Omental fat pad (tissue), 4 donors: ENCODE data around the gene AMBRA1. TPM values are rescaled to one million over a fixed set of nuclear protein-coding genes. Genes with fewer than 3 reads are reported as not detected.
A peak's percentile ranks its signal among the peaks of the same experiment; 100 is the strongest.

Experiments
- ATAC-seq: fragments of 150-250 bp; one replicate; pipeline ENCODE4 v1.9.1; 2016; ENCODE audit warnings: mild to moderate bottlenecking, moderate library complexity; ENCODE audit not compliant: low FRiP score
- DNase-seq: peaks from one replicate; pipeline ENCODE4 v3.0.0-alpha.2; 2019; ENCODE audit warnings: low spot score
- CTCF ChIP-seq, 3 donors: fragments of 450-650 bp; IDR thresholded peaks; one replicate each; pipeline ENCODE4 v1.5.1; 2016 to 2017; ENCODE audit warnings: antibody characterized with exemption in 3 of 3, mild to moderate bottlenecking in 3 of 3, moderate library complexity in 2 of 3
- total RNA-seq, 4 donors: library from RNA; depleted of rRNA; stranded (reverse); fragments of >200 nt; gene quantifications; one replicate each; pipeline ENCODE4 v1.1.0, GENCODE V29; 2016

Gene AMBRA1
- total RNA-seq, 4 donors from 2014 or later: 19.2 to 41.0 (median 23.5) TPM

GRCh38 chr11:46493791-46494190, 100.0 kb downstream of the AMBRA1 start:
- ATAC-seq: no peak
- TF ChIP-seq CTCF (IDR thresholded peaks at IDR 0.05): no peak
- DNase-seq: no peak

GRCh38 chr11:46492532-46492931, 101.3 kb downstream of the AMBRA1 start:
- ATAC-seq (no peak), DNase-seq (no peak)
- TF ChIP-seq CTCF (IDR thresholded peaks at IDR 0.05): no peak

GRCh38 chr11:46491661-46492330, 102.0 kb downstream of the AMBRA1 start:
- ATAC-seq: no peak
- no peak for DNase-seq
- no peak for TF ChIP-seq CTCF (IDR thresholded peaks at IDR 0.05)

GRCh38 chr11:46490666-46491065, 103.2 kb downstream of the AMBRA1 start:
- no peak for DNase-seq
- TF ChIP-seq CTCF (IDR thresholded peaks at IDR 0.05): no peak
- no peak for ATAC-seq

- ATAC-seq (peak; percentile 45), DNase-seq (no peak)
- TF ChIP-seq CTCF (IDR thresholded peaks at IDR 0.05): no peak
Measured at GRCh38 chr11:46489656-46490560, 103.9 kb downstream of the AMBRA1 start.

GRCh38 chr11:46485856-46486443, 107.9 kb downstream of the AMBRA1 start:
- ATAC-seq (no peak), DNase-seq (no peak)
- no peak for TF ChIP-seq CTCF (IDR thresholded peaks at IDR 0.05)
